DMS153 (cell line): ENCODE measurements around the gene OBSCN.
"Not testable (repeated sequence)": the region's sequence is repeated elsewhere in the genome, so short reads cannot be mapped to it uniquely, and the experiment has no call there.

Experiments used
- DNase-seq: peaks from one replicate; lab custom pipeline; 2025; lab: John Stamatoyannopoulos, UW

The OBSCN gene

DNA sequence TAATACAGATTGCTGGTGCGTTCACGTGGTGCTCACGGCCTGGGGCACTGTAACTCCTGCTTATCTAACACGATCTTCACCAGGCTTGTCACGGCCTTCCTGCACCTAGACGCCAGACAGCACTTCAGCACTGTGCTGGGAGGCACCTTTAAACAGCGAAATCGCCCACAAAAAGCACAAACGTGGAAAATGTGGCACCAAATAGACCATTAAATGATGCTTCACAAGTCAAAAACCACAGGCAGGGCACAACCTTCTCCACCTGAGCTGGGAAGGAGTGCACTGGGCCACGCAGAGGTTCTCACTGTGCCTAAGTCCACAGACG is 22.2 kb upstream of the OBSCN start:
- DNase-seq: no peak

- DNase-seq: not testable (repeated sequence)
These were observed 19.6 kb upstream of the OBSCN start for GRCh38 chr1:228188249-228188648.

- no peak for DNase-seq
These were observed 17.7 kb upstream of the OBSCN start for GRCh38 chr1:228190182-228190581.

GRCh38 chr1:228190778-228191177 is 17.1 kb upstream of the OBSCN start:
- DNase-seq: no peak

DNA sequence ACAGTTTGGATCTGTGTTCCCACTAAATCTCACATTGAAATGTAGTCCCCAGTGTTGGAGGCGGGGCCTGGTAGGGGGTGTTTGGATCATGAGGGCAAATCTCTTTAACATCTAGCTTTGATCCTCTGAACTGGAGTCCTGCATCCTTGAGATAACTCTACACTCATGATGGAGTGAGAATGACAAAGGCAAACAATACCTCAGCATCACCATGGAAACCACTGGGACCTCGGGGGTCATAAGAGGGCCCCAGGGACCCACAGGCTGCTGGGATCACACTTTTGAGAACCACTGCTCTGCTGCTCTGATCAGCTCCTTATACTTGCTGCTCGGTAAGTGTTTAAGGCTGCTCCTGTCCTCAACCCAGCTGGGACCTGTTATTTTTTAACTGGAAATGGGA is 13.4 kb upstream of the OBSCN start:
- DNase-seq: no peak

- no peak for DNase-seq
These were observed 12.7 kb upstream of the OBSCN start for GRCh38 chr1:228194921-228195812.

- no peak for DNase-seq
These were observed 10.2 kb upstream of the OBSCN start for GRCh38 chr1:228197555-228198147.

- DNase-seq: no peak
These were observed 8.8 kb upstream of the OBSCN start for GRCh38 chr1:228198977-228199590.

GRCh38 chr1:228204958-228205357 is 2.9 kb upstream of the OBSCN start:
- no peak for DNase-seq

DNA sequence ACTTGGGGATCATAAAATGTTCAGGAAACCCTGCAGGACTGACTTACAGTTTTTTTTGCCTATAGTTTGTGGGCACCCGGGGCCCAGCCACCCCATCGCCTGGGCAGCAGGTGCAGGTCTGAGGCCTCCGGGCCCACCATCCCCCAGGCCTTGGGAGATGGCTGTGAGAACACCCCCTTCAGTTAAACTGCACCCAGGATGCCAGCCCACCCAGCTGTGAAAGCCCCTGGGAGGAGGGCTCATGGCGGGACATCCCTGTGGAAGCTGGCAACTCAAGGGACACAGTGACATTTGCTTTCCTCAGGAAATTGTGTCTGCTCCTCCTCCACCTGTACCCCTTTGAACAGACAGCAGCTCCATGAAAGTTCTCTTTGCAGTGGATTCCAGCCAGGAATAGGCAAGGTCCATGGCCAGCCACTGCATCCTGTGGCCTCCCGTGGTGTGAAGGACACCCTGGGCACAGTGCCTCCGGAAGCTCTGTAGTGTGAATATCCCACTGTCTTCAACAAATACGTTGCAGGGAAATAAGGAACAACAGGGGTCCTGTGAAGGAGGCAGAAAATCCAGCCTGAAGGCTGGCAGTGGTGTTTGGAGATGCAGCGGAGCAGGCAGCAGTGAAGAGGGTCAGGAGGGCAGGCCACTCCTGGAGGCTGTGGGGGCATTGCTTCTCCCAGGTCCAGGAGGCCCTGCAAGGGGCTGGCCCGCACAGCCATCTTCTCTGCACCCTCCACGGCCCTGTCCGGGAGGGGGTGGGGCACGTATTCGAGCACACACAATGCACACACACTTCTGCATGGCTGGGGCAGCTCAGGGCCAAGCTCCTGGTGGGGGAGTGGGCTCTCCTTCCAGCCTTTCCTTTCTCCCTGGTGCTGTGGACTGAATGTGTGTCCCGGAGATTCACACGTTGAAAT is 2.1 kb upstream of the OBSCN start:
- DNase-seq: no peak

GRCh38 chr1:228206582-228207351 is 1.1 kb upstream of the OBSCN start:
- DNase-seq: no peak

- DNase-seq: no peak
These were observed 448 bp upstream of the OBSCN start for GRCh38 chr1:228207381-228207810.

GRCh38 chr1:228208831-228209551 is 1.1 kb downstream of the OBSCN start:
- DNase-seq: no peak

- DNase-seq: no peak
These were observed 1.8 kb downstream of the OBSCN start for GRCh38 chr1:228209657-228210056.

DNA sequence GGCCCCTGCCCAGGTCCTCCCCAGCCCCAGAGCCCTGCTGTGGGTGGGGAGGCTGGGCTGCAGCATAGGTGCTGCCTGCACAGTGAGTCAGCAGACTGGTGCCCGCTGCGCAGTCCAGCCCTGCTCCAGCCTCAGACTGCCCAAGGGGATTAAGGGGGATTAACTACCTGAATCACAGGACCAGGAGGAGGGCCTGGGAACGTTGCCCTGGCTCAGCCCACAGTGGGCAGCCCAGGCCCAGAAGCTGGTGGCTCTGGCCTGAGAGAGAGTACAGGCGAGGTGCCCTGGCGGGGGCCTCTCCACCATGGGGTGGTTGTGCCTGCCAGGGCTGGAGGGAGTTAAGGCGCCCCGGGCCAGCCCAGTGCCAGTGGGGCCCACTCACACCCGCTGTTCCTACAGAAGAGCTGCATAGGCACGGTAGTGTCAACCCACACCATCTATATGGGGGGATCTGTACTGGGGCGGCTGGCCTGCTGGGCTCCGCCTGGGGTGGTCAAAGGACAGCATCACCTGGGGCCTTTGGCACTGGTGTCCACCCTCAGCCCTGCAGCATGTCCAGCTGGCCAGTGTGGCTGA is 2.3 kb downstream of the OBSCN start:
- no peak for DNase-seq

- no peak for DNase-seq
These were observed 3.1 kb downstream of the OBSCN start for GRCh38 chr1:228210712-228211530.

DNA sequence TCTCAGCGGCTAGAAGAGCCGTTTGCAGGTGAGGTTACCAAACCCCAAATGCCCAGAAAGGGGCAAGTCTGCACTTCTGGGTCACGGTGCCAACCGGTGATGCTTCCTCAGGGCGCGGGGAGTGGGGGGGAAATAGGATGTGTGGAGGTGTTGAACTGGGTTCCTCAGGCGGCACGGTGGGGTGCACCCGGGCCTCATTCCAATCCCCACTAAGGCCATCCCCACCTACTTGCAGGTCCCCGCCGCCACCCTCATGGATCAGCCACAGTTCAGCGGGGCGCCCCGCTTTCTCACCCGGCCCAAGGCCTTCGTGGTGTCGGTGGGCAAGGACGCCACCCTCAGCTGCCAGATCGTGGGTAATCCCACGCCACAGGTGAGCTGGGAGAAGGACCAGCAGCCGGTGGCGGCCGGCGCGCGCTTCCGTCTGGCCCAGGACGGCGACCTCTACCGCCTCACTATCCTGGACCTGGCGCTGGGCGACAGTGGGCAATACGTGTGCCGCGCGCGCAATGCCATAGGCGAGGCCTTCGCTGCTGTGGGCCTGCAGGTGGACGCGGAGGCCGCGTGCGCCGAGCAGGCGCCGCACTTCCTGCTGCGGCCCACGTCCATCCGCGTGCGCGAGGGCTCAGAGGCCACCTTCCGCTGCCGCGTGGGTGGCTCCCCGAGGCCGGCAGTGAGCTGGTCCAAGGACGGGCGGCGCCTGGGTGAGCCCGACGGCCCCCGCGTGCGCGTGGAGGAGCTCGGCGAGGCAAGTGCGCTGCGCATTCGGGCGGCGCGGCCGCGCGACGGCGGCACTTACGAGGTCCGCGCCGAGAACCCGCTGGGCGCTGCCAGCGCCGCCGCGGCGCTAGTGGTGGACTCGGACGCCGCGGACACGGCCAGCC is 3.9 kb downstream of the OBSCN start:
- no peak for DNase-seq

- DNase-seq: no peak
These were observed 4.6 kb downstream of the OBSCN start for GRCh38 chr1:228212415-228212965.
